K562 (cell line): Measurements from ENCODE around the gene TOMT. TPM values are rescaled to one million over a fixed set of nuclear protein-coding genes. Genes with fewer than 3 reads are reported as not detected.

ENCODE experiments used
- ATAC-seq: fragments of 200-7000 bp; cut with Tn5 transposase; 3 replicates; pipeline ENCODE4 v1.9.1; 2020; ENCODE audit warnings: moderate library complexity
- BruUV-seq: library from RNA; stranded (reverse); fragments of 400-500 nt; replicated peaks from 2 replicates; lab custom pipeline; 2021; lab: Mats Ljungman, UMichigan
- CTCF ChIA-PET: fragments of 300-600 bp; formaldehyde crosslinking; extraction: SDS; loops from one replicate; lab custom pipeline; 2021; ENCODE audit warnings: low intra/inter-chr PET ratio; lab: Yijun Ruan, JAX
- POLR2A ChIA-PET: fragments of 300-600, 350-650 bp; sonication (Branson Sonifier 250); formaldehyde crosslinking; extraction: SDS; loops from one replicate; lab custom pipeline; 2021; ENCODE audit warnings: antibody characterized with exemption, inconsistent platforms; lab: Yijun Ruan, JAX
- DNase-seq, 4 experiments: peaks; one replicate each; pipeline versions ENCODE4 v3.0.0 to v3.0.0-alpha.2; 2011 to 2018; ENCODE audit warnings: low spot score in 3 of 4, mixed read lengths in 3 of 4; ENCODE audit errors: extremely low read depth in 1 of 4
- FAIRE-seq: peaks from 2 replicates; lab custom pipeline; 2011; peaks lifted over from hg19 to GRCh38; lab: Jason Lieb, UNC
- H2AFZ ChIP-seq: 2 replicates; pipeline ENCODE4 v1.6.0; 2011; ENCODE audit warnings: low read depth, low read length, control low read depth, inconsistent platforms
- H3K27ac ChIP-seq: fragments of 200-600 bp; 3 replicates; pipeline ENCODE4 v1.8.0; 2011; ENCODE audit warnings: low read depth, mild to moderate bottlenecking, control low read depth, inconsistent platforms, low read length, moderate library complexity, mixed read lengths; ENCODE audit errors: extremely low read depth
- H3K27me3 ChIP-seq, 2 experiments: fragments of 300-600 bp in 1 of 2; 2 replicates in 1 of 2; 3 replicates in 1 of 2; pipeline versions ENCODE4 v1.6.0 to v1.8.0; 2011; ENCODE audit warnings: inconsistent platforms in 2 of 2, low read length in 2 of 2, mild to moderate bottlenecking in 1 of 2, mixed read lengths in 1 of 2, moderate library complexity in 1 of 2; ENCODE audit not compliant: control insufficient read depth in 2 of 2, insufficient read depth in 2 of 2
- H3K36me3 ChIP-seq: fragments of 300-600 bp; 3 replicates; pipeline ENCODE4 v1.8.0; 2011; ENCODE audit warnings: mild to moderate bottlenecking, low read length, inconsistent platforms; ENCODE audit not compliant: control insufficient read depth, insufficient read depth
- H3K4me1 ChIP-seq, 2 experiments: fragments of 200-600 bp in 1 of 2; replicated peaks in 1 of 2; 2 replicates in 1 of 2; 3 replicates in 1 of 2; pipeline versions ENCODE4 v1.5.1 to v1.8.0; 2011; ENCODE audit warnings: inconsistent platforms in 2 of 2, low read length in 2 of 2, mild to moderate bottlenecking in 1 of 2, mixed read lengths in 1 of 2, moderate library complexity in 1 of 2; ENCODE audit not compliant: control insufficient read depth in 2 of 2, insufficient read depth in 2 of 2
- H3K4me2 ChIP-seq: 2 replicates; pipeline ENCODE4 v1.6.1; 2011; ENCODE audit warnings: low read length, control low read depth, inconsistent platforms, mixed read lengths; ENCODE audit not compliant: insufficient read depth
- H3K4me3 ChIP-seq: fragments of 200-600 bp; sonication (generic), shearing (Covaris generic); 2 replicates; pipeline ENCODE4 v1.5.1; 2016; ENCODE audit warnings: control low read depth, inconsistent platforms
- H3K79me2 ChIP-seq: fragments of 200-600 bp; 3 replicates; pipeline ENCODE4 v1.8.0; 2011; ENCODE audit warnings: low read length, inconsistent platforms; ENCODE audit not compliant: control insufficient read depth, insufficient read depth
- H3K9ac ChIP-seq, 2 experiments: 2 replicates each; pipeline versions ENCODE4 v1.6.0 to v1.6.1; 2011; ENCODE audit warnings: low read depth in 2 of 2, low read length in 2 of 2, control low read depth in 1 of 2, inconsistent platforms in 1 of 2, mild to moderate bottlenecking in 1 of 2, mixed read lengths in 1 of 2; ENCODE audit not compliant: insufficient read depth in 1 of 2
- H3K9me1 ChIP-seq: one replicate; pipeline ENCODE4 v1.6.0; 2011; ENCODE audit warnings: inconsistent platforms, mild to moderate bottlenecking, low read length, moderate library complexity; ENCODE audit not compliant: control insufficient read depth, insufficient read depth
- H3K9me3 ChIP-seq: replicated peaks from 2 replicates; pipeline ENCODE4 v1.5.1; 2011; ENCODE audit warnings: low read depth, low read length, inconsistent platforms; ENCODE audit not compliant: control insufficient read depth, insufficient read depth
- H4K20me1 ChIP-seq: replicated peaks from 2 replicates; pipeline ENCODE4 v1.6.1; 2011; ENCODE audit warnings: low read length, inconsistent platforms, mixed read lengths; ENCODE audit not compliant: control insufficient read depth, insufficient read depth
- BACH1 ChIP-seq: fragments of 200-800 bp; sonication (Bioruptor generic); IDR thresholded peaks from 2 replicates; pipeline ENCODE4 v1.6.1; 2016; ENCODE audit warnings: missing genetic modification characterization, missing compliant biosample characterization
- EP300 ChIP-seq: IDR thresholded peaks from 2 replicates; pipeline ENCODE4 v1.6.1; 2012; ENCODE audit warnings: low read length, improper control_type of control experiment
- HDAC2 ChIP-seq: fragments of 450-650 bp; IDR thresholded peaks from 2 replicates; pipeline ENCODE4 v1.6.1; 2016; ENCODE audit warnings: mild to moderate bottlenecking
- HMG20A ChIP-seq: fragments of 450-650 bp; formaldehyde crosslinking; conservative IDR thresholded peaks from 2 replicates; pipeline ENCODE4 v1.4.0; 2020; ENCODE audit warnings: mild to moderate bottlenecking, mixed read lengths
- NFE2 ChIP-seq: IDR thresholded peaks from 2 replicates; pipeline ENCODE4 v1.6.1; 2014; ENCODE audit warnings: antibody characterized with exemption, low read depth
- NR3C1 ChIP-seq: sonication (generic); formaldehyde crosslinking; IDR thresholded peaks from 2 replicates; pipeline ENCODE4 v1.8.1; 2022; ENCODE audit warnings: missing genetic modification reagents
- SOX6 ChIP-seq: fragments of 450-650 bp; IDR thresholded peaks from 2 replicates; pipeline ENCODE4 v1.6.1; 2014; ENCODE audit warnings: mild to moderate bottlenecking
- SRSF3 ChIP-seq: fragments of 200-400 bp; formaldehyde crosslinking; IDR thresholded peaks from 2 replicates; pipeline ENCODE4 v1.6.1; 2016; ENCODE audit warnings: mild to moderate bottlenecking, low read length, moderate library complexity; ENCODE audit not compliant: insufficient read depth
- STAT5B ChIP-seq: fragments of 250-450 bp; sonication (Bioruptor Pico); IDR thresholded peaks from 2 replicates; pipeline ENCODE4 v1.8.0; 2021; ENCODE audit warnings: mild to moderate bottlenecking, inconsistent platforms
- WGBS: fragments of 100-300 bp; shearing (Covaris generic); methylation state at CpG from one replicate; pipeline ENCODE4 v1.1.6; 2016; ENCODE audit warnings: low coverage, mixed read lengths; ENCODE audit not compliant: insufficient coverage; ENCODE audit errors: missing lambda C conversion rate; 5-methylcytosine and 5-hydroxymethylcytosine counted together
- in situ Hi-C: fragments of 300-500 bp; cut with MboI; formaldehyde crosslinking; loops from 4 replicates; pipeline ENCODE4 v1.15.0; 2018; ENCODE audit warnings: inconsistent platforms, mixed read lengths
- intact Hi-C: fragments of 100-400 bp; cut with micrococcal nuclease; formaldehyde crosslinking; loops from 2 replicates; pipeline ENCODE4 v1.14.2; 2022
- polyA plus RNA-seq, 8 experiments: library from polyadenylated mRNA; depleted of rRNA in 4 of 8; stranded (reverse) in 5 of 8; unstranded in 3 of 8; fragments of >200 nt; fragmentation: Nextera tagmentation in 2 of 8; fragmentation: Illumina TruSeq in 1 of 8; extraction: Ambion mirVana in 2 of 8; extraction: Trizol in 1 of 8; gene quantifications; 2 replicates each; pipeline versions ENCODE4 v1.2.1 to v1.2.3, GENCODE V29; 2011 to 2014; ENCODE audit warnings: inconsistent platforms in 1 of 8, missing spikeins in 1 of 8
- total RNA-seq, 7 experiments: library from RNA; depleted of rRNA in 6 of 7; stranded (reverse); fragments of >200 nt in 6 of 7; fragmentation: Illumina TruSeq in 2 of 7; extraction: Trizol in 2 of 7; gene quantifications; 2 replicates each; pipeline versions ENCODE4 v1.2.1 to v1.2.3, GENCODE V29; 2011 to 2021; ENCODE audit warnings: low replicate concordance in 1 of 7
- TF ChIP-seq, protein P1 (sequence below): sonication (generic); formaldehyde crosslinking; IDR thresholded peaks from 2 replicates; pipeline ENCODE4 v1.8.1; 2023; ENCODE audit warnings: mild to moderate bottlenecking, missing genetic modification reagents
- TF ChIP-seq, protein P2 (sequence below): fragments of 250-450 bp; sonication (Bioruptor Pico); IDR thresholded peaks from 2 replicates; pipeline ENCODE4 v1.4.0; 2020
- TF ChIP-seq, protein P3 (sequence below), 2 experiments: IDR thresholded peaks; 2 replicates each; pipeline ENCODE4 v1.6.1; 2012; ENCODE audit warnings: improper control_type of control experiment in 2 of 2, low read depth in 2 of 2, low read length in 2 of 2, borderline replicate concordance in 1 of 2

The TOMT gene
- total and polyA plus RNA-seq, 9 of the 15 experiments (the other 6 are each of a cell fraction or from before 2014, with no cell fraction given) = not detected

DNA sequence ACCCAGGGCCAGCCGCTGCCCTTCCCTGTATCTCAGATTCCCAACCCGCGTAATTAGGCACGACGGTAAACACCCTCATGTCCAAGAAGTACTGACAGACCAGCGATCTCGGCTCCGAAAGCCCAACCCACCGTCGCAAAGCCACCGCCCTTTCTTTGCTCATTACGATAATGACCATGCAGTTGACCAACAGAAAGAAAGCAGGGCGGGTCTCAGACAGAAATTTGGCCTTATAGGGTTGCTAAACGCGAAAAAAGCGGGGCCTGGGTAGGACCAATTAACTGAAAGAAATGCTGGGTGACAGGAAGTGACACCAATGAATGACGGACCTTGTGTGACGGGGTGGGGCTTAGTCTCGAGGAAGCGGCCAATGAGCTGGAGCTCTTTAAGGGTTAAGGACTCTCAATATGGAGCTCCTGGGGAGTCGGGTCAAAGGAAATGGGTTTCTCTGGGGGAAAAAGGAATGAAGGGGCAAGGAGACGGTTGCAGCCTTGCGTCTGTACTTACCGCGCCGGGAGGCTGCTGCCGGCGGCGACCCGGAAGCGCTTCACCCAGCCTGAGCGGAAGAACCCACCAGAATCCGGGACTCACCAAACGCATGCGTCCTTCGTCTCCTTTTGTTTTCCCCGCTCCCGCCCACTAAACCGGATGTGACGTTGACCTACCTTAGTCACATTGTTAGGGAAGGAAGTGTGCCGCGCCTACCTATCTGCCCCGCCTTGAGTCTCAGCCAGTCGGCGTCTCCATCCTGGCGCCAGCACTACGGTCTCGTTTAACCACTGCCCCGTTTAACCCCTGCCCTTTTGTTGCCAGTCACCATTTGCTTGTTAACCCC lies 6.6 kb downstream of the TOMT start, which contains the start of gene ANAPC15:
ANAPC15 (minus strand) TSS at position 553 of the 835 bp plus-strand sequence. CDS start 1,419 bp downstream, outside the sequence.
- Histone ChIP-seq H3K36me3 (peaks cover 17% of the 10 kb centered on the region; the same call in 2 of the 3 replicates), H2AFZ (peak within 1 kb of the TSS; percentile 94), H3K27ac (peak within 1 kb of the TSS; percentile 97), H3K9ac (peak within 1 kb of the TSS; percentile 93 to 95), H3K79me2 (peaks cover 3% of the 10 kb centered on the region; the same call in 1 of the 3 replicates), H4K20me1 (no peaks in the 10 kb centered on the region), H3K9me1 (no peaks in the 10 kb centered on the region), H3K4me1 (peaks cover 6 to 28% of the 10 kb centered on the region in 2 experiments), H3K27me3 (no peaks in the 10 kb centered on the region), H3K4me2 (peak within 1 kb of the TSS; percentile 96), H3K4me3 (peak within 1 kb of the TSS; percentile 53), H3K9me3 (no peaks in the 10 kb centered on the region)
- FAIRE-seq (peak; percentile 100), DNase-seq (peak; percentile 86 to 99 (median 91)), ATAC-seq (peak; percentile 96)
- in situ Hi-C loops (no loop called here), intact Hi-C loops (loop anchor here (1.0 kb wide), 1 partner anchor 32 kb away; the partner anchor contains the start of genes LRRC51 and NUMA1)
- WGBS = under 1% methylated on average over 49 of the region's 49 CpGs
- CTCF ChIA-PET = no interaction called here
- BruUV-seq = no TSS peak
- POLR2A ChIA-PET = interaction anchor here (0.5 to 2.5 kb wide), 17 partner anchors 8 to 326 kb away, joined by 3 to 14 read pairs (median 4); partner anchors contain the start of genes RNF121 and XNDC1N
- peak; percentile 40; the same call in 1 of the 2 replicates for TF ChIP-seq BACH1 (tag)
- TF ChIP-seq, protein P1, sequence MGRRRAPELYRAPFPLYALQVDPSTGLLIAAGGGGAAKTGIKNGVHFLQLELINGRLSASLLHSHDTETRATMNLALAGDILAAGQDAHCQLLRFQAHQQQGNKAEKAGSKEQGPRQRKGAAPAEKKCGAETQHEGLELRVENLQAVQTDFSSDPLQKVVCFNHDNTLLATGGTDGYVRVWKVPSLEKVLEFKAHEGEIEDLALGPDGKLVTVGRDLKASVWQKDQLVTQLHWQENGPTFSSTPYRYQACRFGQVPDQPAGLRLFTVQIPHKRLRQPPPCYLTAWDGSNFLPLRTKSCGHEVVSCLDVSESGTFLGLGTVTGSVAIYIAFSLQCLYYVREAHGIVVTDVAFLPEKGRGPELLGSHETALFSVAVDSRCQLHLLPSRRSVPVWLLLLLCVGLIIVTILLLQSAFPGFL (CRISPR knock-in tag) = no peak
- TF ChIP-seq NR3C1 (CRISPR knock-in tag) = no peak
- TF ChIP-seq HDAC2 = 0 out of 2 replicates have a peak, but pooled peaks have one; percentile 52
- TF ChIP-seq EP300 = peak; percentile 34; the same call in 1 of the 2 replicates
- TF ChIP-seq SRSF3 = no peak
- peak; percentile 48 for TF ChIP-seq NFE2
- no peak for TF ChIP-seq HMG20A
- no peak for TF ChIP-seq STAT5B
- TF ChIP-seq, protein P2, sequence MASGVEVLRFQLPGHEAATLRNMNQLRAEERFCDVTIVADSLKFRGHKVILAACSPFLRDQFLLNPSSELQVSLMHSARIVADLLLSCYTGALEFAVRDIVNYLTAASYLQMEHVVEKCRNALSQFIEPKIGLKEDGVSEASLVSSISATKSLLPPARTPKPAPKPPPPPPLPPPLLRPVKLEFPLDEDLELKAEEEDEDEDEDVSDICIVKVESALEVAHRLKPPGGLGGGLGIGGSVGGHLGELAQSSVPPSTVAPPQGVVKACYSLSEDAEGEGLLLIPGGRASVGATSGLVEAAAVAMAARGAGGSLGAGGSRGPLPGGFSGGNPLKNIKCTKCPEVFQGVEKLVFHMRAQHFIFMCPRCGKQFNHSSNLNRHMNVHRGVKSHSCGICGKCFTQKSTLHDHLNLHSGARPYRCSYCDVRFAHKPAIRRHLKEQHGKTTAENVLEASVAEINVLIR (CRISPR knock-in tag) = peak; percentile 82
- TF ChIP-seq, protein P3, sequence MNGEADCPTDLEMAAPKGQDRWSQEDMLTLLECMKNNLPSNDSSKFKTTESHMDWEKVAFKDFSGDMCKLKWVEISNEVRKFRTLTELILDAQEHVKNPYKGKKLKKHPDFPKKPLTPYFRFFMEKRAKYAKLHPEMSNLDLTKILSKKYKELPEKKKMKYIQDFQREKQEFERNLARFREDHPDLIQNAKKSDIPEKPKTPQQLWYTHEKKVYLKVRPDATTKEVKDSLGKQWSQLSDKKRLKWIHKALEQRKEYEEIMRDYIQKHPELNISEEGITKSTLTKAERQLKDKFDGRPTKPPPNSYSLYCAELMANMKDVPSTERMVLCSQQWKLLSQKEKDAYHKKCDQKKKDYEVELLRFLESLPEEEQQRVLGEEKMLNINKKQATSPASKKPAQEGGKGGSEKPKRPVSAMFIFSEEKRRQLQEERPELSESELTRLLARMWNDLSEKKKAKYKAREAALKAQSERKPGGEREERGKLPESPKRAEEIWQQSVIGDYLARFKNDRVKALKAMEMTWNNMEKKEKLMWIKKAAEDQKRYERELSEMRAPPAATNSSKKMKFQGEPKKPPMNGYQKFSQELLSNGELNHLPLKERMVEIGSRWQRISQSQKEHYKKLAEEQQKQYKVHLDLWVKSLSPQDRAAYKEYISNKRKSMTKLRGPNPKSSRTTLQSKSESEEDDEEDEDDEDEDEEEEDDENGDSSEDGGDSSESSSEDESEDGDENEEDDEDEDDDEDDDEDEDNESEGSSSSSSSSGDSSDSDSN (IDR thresholded peaks at IDR 0.05; ENCODE audit: borderline replicate concordance in 1 of 2, low read depth in 2 of 2, low read length in 2 of 2) = no peak
- peak; percentile 91 for TF ChIP-seq SOX6
